HFF-Myc (cell line): ENCODE results near the gene USP46.

ENCODE experiments used
- DNase-seq: peaks from one replicate; pipeline ENCODE4 v3.0.0-alpha.2; 2011; ENCODE audit warnings: low read depth; ENCODE audit errors: extremely low read depth
- H3K4me3 ChIP-seq: replicated peaks from 2 replicates; pipeline ENCODE4 v1.5.1; 2011; ENCODE audit warnings: low read depth, mild to moderate bottlenecking, control low read depth, low read length
- CTCF ChIP-seq: IDR thresholded peaks from 2 replicates; pipeline ENCODE4 v1.5.1; 2012; ENCODE audit warnings: mild to moderate bottlenecking, low read depth, low read length, control low read depth; ENCODE audit errors: missing control alignments

Gene USP46

GRCh38 chr4:52577624-52577962 lies 81.5 kb downstream of the USP46 start:
- H3K4me3 ChIP-seq, result no peak overlapping the region
- TF ChIP-seq CTCF, result no peak
- no peak for DNase-seq

- no peak for TF ChIP-seq CTCF
- DNase-seq, result no peak
- no peak overlapping the region for H3K4me3 ChIP-seq
Measured at GRCh38 chr4:52576961-52577623, 82.0 kb downstream of the USP46 start.

GRCh38 chr4:52576326-52576725 lies 82.8 kb downstream of the USP46 start:
- no peak for DNase-seq
- H3K4me3 ChIP-seq, result no peak overlapping the region
- no peak for TF ChIP-seq CTCF

GRCh38 chr4:52575406-52575805 lies 83.7 kb downstream of the USP46 start:
- H3K4me3 ChIP-seq, result no peak overlapping the region
- DNase-seq, result no peak

GRCh38 chr4:52574036-52574435 lies 85.1 kb downstream of the USP46 start:
- TF ChIP-seq CTCF, result no peak
- no peak for DNase-seq
- no peak overlapping the region for H3K4me3 ChIP-seq

More at GRCh38 chr4:52575406-52575805, 83.7 kb downstream of the USP46 start:
- no peak for TF ChIP-seq CTCF

- no peak for DNase-seq
- TF ChIP-seq CTCF, result no peak
- H3K4me3 ChIP-seq, result no peak overlapping the region
Measured at GRCh38 chr4:52573551-52573950, 85.5 kb downstream of the USP46 start.

GRCh38 chr4:52572936-52573485 lies 86.1 kb downstream of the USP46 start:
- no peak overlapping the region for H3K4me3 ChIP-seq
- no peak for DNase-seq
- TF ChIP-seq CTCF, result no peak
